ENCODE measurements around the gene EMILIN3. TPM values are rescaled to one million over a fixed set of nuclear protein-coding genes. Genes with fewer than 3 reads are reported as not detected.

The EMILIN3 gene
- total and polyA plus RNA-seq, 2 of the 4 experiments (the other 2 are of a cell fraction) = under 0.01 to 0.07 TPM

GRCh38 chr20:41360831-41361756, 5.5 kb downstream of the EMILIN3 start:
- no peak for ATAC-seq (ENCODE audit: low read depth)
- POLR2A ChIA-PET (ENCODE audit: unreplicated experiment) = no interaction called here
- intact Hi-C loops (cut with micrococcal nuclease) = no loop called here

More at GRCh38 chr20:41360831-41361756, 5.5 kb downstream of the EMILIN3 start:
- no peak overlapping the region for H4K5ac ChIP-seq (ENCODE audit: low read depth, low read length)
- no TSS peak for BruUV-seq (replicated peaks)
- no peak overlapping the region for H3K27ac ChIP-seq (ENCODE audit: insufficient read depth, low read length)
- no peak overlapping the region for H2BK20ac ChIP-seq (ENCODE audit: low read depth, low read length)
- no peak overlapping the region for H2AK9ac ChIP-seq (replicated peaks; ENCODE audit: low read depth, low read length, poor library complexity)
- DNase-seq = no peak
- no peak overlapping the region for H2BK15ac ChIP-seq (ENCODE audit: low read depth, low read length)
- no peak overlapping the region for H4K8ac ChIP-seq (ENCODE audit: low read depth in 2 of 2, low read length in 2 of 2)
- H2BK120ac ChIP-seq (ENCODE audit: low read depth, low read length) = no peak overlapping the region
- no peak overlapping the region for H3K14ac ChIP-seq (replicated peaks; ENCODE audit: low read depth, low read length)
- H3K18ac ChIP-seq (ENCODE audit: low read depth, low read length) = no peak overlapping the region
- H2AFZ ChIP-seq (replicated peaks; ENCODE audit: low read length, poor library complexity) = peak overlapping the region; percentile 23
- in situ Hi-C loops (cut with MboI; ENCODE audit: low sequenced_read_pairs) (no loop called here), dilution Hi-C loops (cut with HindIII; ENCODE audit: low sequenced_read_pairs, unreplicated experiment) (no loop called here)
- H3K23ac ChIP-seq (ENCODE audit: low read depth, low read length) = no peak overlapping the region
- H3K27me3 ChIP-seq (ENCODE audit: control insufficient read depth, insufficient read depth, low read length) = peaks cover 25% of the 10 kb centered on the region
- 92% methylated on average over 18 of the region's 22 CpGs; no CpG with 5 or more reads in 1 of the 2 experiments for WGBS, 2 experiments (ENCODE audit: extremely low coverage in 2 of 2, insufficient read length in 1 of 2)
- H3K9me1 ChIP-seq (ENCODE audit: insufficient read depth, low read length) = no peaks in the 10 kb centered on the region
- H4K91ac ChIP-seq (ENCODE audit: insufficient read depth, low read depth, low read length) = no peak overlapping the region
- no peak overlapping the region for H3K4me2 ChIP-seq (ENCODE audit: low read depth, low read length)
- no peaks in the 10 kb centered on the region for H3K36me3 ChIP-seq (ENCODE audit: control insufficient read depth, insufficient read depth, low read length)
- TF ChIP-seq RCOR1 (IDR thresholded peaks at IDR 0.05; ENCODE audit: insufficient replicate concordance, low read length) = no peak
- TF ChIP-seq BHLHE40 (IDR thresholded peaks at IDR 0.05; ENCODE audit: low read depth, low read length) = no peak
- no peak for TF ChIP-seq NFE2L2 (IDR thresholded peaks at IDR 0.05; ENCODE audit: low read depth, low read length)
- TF ChIP-seq CTCF (conservative IDR thresholded peaks at IDR 0.05; ENCODE audit: low read depth, low read length) = no peak
- TF ChIP-seq USF2 (IDR thresholded peaks at IDR 0.05; ENCODE audit: low read depth, low read length) = no peak
- no peak for TF ChIP-seq FOS (IDR thresholded peaks at IDR 0.05; ENCODE audit: low read depth, low read length)
- no peak overlapping the region for H3K9ac ChIP-seq (ENCODE audit: low read depth, low read length)
- H3K56ac ChIP-seq (ENCODE audit: extremely low read depth, insufficient read depth, low read length) = no peak overlapping the region
- CTCF ChIA-PET = interaction anchor here (0.6 kb wide), 1 partner anchor 16 kb away, joined by 3 read pairs; no protein-coding TSS in a partner anchor
- no peaks in the 10 kb centered on the region for H3K9me3 ChIP-seq (ENCODE audit: control insufficient read depth, insufficient read depth, low read length)
- no peak overlapping the region for H2BK5ac ChIP-seq (ENCODE audit: low read depth, low read length, poor library complexity, severe bottlenecking)
- no peaks in the 10 kb centered on the region for H3K79me1 ChIP-seq (ENCODE audit: low read depth in 1 of 2, low read length in 2 of 2)
- no peak overlapping the region for H3K4ac ChIP-seq (ENCODE audit: low read depth, low read length)
- no peaks in the 10 kb centered on the region for H3K4me1 ChIP-seq (ENCODE audit: control insufficient read depth, insufficient read depth, low read length)
- H2AK5ac ChIP-seq (ENCODE audit: low read depth, low read length) = no peak overlapping the region
- H4K20me1 ChIP-seq (ENCODE audit: insufficient read depth, low read length) = peaks cover 4% of the 10 kb centered on the region; the same call in 1 of the 2 replicates
- H3K4me3 ChIP-seq (ENCODE audit: insufficient read depth, low read depth, low read length) = no peak overlapping the region

Data from IMR-90 (cell line).